Astrocyte (in vitro differentiated cells and primary cell): Measurements from ENCODE around the gene MNAT1. TPM values are rescaled to one million over a fixed set of nuclear protein-coding genes. Genes with fewer than 3 reads are reported as not detected.
A peak's percentile ranks its signal among the peaks of the same experiment; 100 is the strongest.

Experiments
- DNase-seq: peaks from one replicate; pipeline ENCODE4 v3.0.0-alpha.2; 2010; ENCODE audit warnings: low read depth
- FAIRE-seq: peaks from 2 replicates; lab custom pipeline; 2011; peaks lifted over from hg19 to GRCh38; lab: Jason Lieb, UNC
- H2AFZ ChIP-seq: 2 replicates; pipeline ENCODE4 v1.6.0; 2012; ENCODE audit warnings: low read depth, low read length, inconsistent platforms
- H3K27ac ChIP-seq: 2 replicates; pipeline ENCODE4 v1.5.1; 2011; ENCODE audit warnings: low read depth, low read length, inconsistent platforms
- H3K27me3 ChIP-seq: 2 replicates; pipeline ENCODE4 v1.6.0; 2011; ENCODE audit warnings: low read length, inconsistent platforms; ENCODE audit not compliant: insufficient read depth
- H3K36me3 ChIP-seq: 2 replicates; pipeline ENCODE4 v1.5.1; 2011; ENCODE audit warnings: low read length, inconsistent platforms; ENCODE audit not compliant: insufficient read depth
- H3K4me1 ChIP-seq: 2 replicates; pipeline ENCODE4 v1.5.1; 2011; ENCODE audit warnings: low read length, inconsistent platforms; ENCODE audit not compliant: insufficient read depth
- H3K4me2 ChIP-seq: 2 replicates; pipeline ENCODE4 v1.6.0; 2012; ENCODE audit warnings: low read length, inconsistent platforms
- H3K4me3 ChIP-seq: 2 replicates; pipeline ENCODE4 v1.5.1; 2011; ENCODE audit warnings: low read depth, mild to moderate bottlenecking, low read length, inconsistent platforms; ENCODE audit not compliant: insufficient read depth
- H3K79me2 ChIP-seq: 2 replicates; pipeline ENCODE4 v1.6.0; 2012; ENCODE audit warnings: mild to moderate bottlenecking, low read length, inconsistent platforms; ENCODE audit not compliant: insufficient read depth
- H3K9ac ChIP-seq: 2 replicates; pipeline ENCODE4 v1.6.0; 2012; ENCODE audit warnings: mild to moderate bottlenecking, low read length, inconsistent platforms
- H3K9me3 ChIP-seq: 2 replicates; pipeline ENCODE4 v1.5.1; 2012; ENCODE audit warnings: low read depth, mild to moderate bottlenecking, low read length, inconsistent platforms; ENCODE audit not compliant: insufficient read depth
- H4K20me1 ChIP-seq: 2 replicates; pipeline ENCODE4 v1.6.0; 2012; ENCODE audit warnings: low read length, inconsistent platforms; ENCODE audit not compliant: insufficient read depth
- H3K27ac Mint-ChIP-seq: one replicate; pipeline ENCODE4 v1.8.0; 2021; ENCODE audit warnings: mild to moderate bottlenecking, mixed read lengths; ENCODE audit not compliant: unreplicated experiment
- H3K27me3 Mint-ChIP-seq: one replicate; pipeline ENCODE4 v1.8.0; 2021; ENCODE audit warnings: low read depth, mixed read lengths; ENCODE audit not compliant: unreplicated experiment
- H3K36me3 Mint-ChIP-seq: one replicate; pipeline ENCODE4 v1.8.0; 2021; ENCODE audit warnings: low read depth, mixed read lengths; ENCODE audit not compliant: unreplicated experiment
- H3K4me1 Mint-ChIP-seq: one replicate; pipeline ENCODE4 v1.8.0; 2021; ENCODE audit warnings: low read depth, mixed read lengths; ENCODE audit not compliant: unreplicated experiment
- H3K4me3 Mint-ChIP-seq: one replicate; pipeline ENCODE4 v1.8.0; 2021; ENCODE audit warnings: mild to moderate bottlenecking, moderate library complexity, mixed read lengths; ENCODE audit not compliant: unreplicated experiment
- H3K9me3 Mint-ChIP-seq: one replicate; pipeline ENCODE4 v1.8.0; 2021; ENCODE audit warnings: mild to moderate bottlenecking, mixed read lengths; ENCODE audit not compliant: unreplicated experiment
- EZH2 ChIP-seq: IDR thresholded peaks from 2 replicates; pipeline ENCODE4 v1.6.1; 2012; ENCODE audit warnings: mild to moderate bottlenecking, low read length, inconsistent platforms; ENCODE audit not compliant: insufficient read depth
- total RNA-seq: library from RNA; stranded (reverse); gene quantifications from 2 replicates; pipeline ENCODE4 v1.2.1, GENCODE V29; 2021
- TF ChIP-seq, protein P1 (sequence below): IDR thresholded peaks from 2 replicates; pipeline ENCODE4 v1.5.1; 2011; ENCODE audit warnings: low read depth, mild to moderate bottlenecking, inconsistent platforms, low read length, moderate library complexity; ENCODE audit not compliant: insufficient read depth

The MNAT1 gene
- total RNA-seq, 1 donor from 2014 or later, result 36.0 TPM

DNA sequence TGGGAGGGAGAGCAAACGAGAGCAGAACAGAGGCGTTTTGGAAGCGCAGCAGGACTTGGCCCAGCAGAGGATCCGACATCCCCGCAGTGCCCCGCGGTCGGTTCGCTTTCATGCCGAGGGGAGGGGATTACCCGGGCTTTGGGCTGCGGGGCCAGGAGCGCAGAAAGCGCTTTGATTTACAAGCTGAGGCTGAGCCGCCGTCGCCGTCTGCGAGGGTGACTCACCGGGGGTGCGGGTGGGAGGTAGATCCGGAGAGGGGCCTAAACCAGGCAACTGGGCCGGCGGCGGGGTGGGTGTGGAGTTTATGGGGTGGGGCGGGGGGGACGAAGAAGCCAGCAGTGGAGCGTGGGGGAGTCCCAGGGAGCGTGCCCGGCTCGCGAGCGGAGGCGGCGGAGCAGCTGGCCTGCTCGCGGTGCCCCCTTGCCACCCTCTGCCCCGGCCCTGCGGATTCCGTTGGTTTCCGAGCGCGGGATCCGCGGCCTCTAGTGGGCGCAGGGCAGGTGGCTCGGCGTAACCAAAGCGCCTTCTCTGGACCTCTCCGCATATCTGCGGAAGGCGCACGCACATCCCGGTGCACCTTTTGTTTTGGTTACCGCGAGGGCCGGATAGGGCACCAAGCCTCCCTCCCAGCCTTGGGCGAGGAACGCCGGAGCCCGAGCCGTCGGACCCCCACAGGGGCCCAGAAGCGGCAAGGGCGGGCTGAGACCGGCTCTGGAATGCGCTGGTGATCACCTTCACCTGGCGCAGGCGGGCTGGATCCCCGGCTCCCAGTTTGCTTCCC, 13.0 kb upstream of the MNAT1 start:
- no peaks in the 10 kb centered on the region for H3K27me3 Mint-ChIP-seq
- peaks cover 46% of the 10 kb centered on the region for H4K20me1 ChIP-seq
- peaks cover 16% of the 10 kb centered on the region for H3K36me3 ChIP-seq
- H3K27me3 ChIP-seq, result no peaks in the 10 kb centered on the region
- H3K4me3 ChIP-seq, result peak overlapping the region; percentile 89
- peak overlapping the region; percentile 75 for H2AFZ ChIP-seq
- TF ChIP-seq, protein P1, sequence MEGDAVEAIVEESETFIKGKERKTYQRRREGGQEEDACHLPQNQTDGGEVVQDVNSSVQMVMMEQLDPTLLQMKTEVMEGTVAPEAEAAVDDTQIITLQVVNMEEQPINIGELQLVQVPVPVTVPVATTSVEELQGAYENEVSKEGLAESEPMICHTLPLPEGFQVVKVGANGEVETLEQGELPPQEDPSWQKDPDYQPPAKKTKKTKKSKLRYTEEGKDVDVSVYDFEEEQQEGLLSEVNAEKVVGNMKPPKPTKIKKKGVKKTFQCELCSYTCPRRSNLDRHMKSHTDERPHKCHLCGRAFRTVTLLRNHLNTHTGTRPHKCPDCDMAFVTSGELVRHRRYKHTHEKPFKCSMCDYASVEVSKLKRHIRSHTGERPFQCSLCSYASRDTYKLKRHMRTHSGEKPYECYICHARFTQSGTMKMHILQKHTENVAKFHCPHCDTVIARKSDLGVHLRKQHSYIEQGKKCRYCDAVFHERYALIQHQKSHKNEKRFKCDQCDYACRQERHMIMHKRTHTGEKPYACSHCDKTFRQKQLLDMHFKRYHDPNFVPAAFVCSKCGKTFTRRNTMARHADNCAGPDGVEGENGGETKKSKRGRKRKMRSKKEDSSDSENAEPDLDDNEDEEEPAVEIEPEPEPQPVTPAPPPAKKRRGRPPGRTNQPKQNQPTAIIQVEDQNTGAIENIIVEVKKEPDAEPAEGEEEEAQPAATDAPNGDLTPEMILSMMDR, result no peak
- TF ChIP-seq EZH2, result no peak
- H3K9ac ChIP-seq, result peak overlapping the region; percentile 97
- no peaks in the 10 kb centered on the region for H3K9me3 Mint-ChIP-seq
- peak overlapping the region; percentile 92 for H3K27ac Mint-ChIP-seq
- H3K36me3 Mint-ChIP-seq, result no peaks in the 10 kb centered on the region
- no peaks in the 10 kb centered on the region for H3K9me3 ChIP-seq
- H3K4me1 Mint-ChIP-seq, result peaks cover 11% of the 10 kb centered on the region
- H3K4me3 Mint-ChIP-seq, result peak overlapping the region; percentile 98
- H3K79me2 ChIP-seq, result peaks cover 66% of the 10 kb centered on the region
- FAIRE-seq, result no peak
- peak; percentile 71 for DNase-seq
- H3K27ac ChIP-seq, result peak overlapping the region; percentile 68
- H3K4me2 ChIP-seq, result peak overlapping the region; percentile 99
- H3K4me1 ChIP-seq, result peaks cover 14% of the 10 kb centered on the region

- no peaks in the 10 kb centered on the region for H3K9me3 Mint-ChIP-seq
- peaks cover 63% of the 10 kb centered on the region for H3K79me2 ChIP-seq
- DNase-seq (no peak), FAIRE-seq (no peak)
- H3K36me3 ChIP-seq, result peaks cover 16% of the 10 kb centered on the region
- TF ChIP-seq, protein P1, result no peak
- no peak for TF ChIP-seq EZH2
- H3K4me3 ChIP-seq, result peak overlapping the region; percentile 89
- no peaks in the 10 kb centered on the region for H3K27me3 Mint-ChIP-seq
- no peaks in the 10 kb centered on the region for H3K9me3 ChIP-seq
- H3K27ac Mint-ChIP-seq, result peak overlapping the region; percentile 80
- peak overlapping the region; percentile 68 for H3K27ac ChIP-seq
- peaks cover 14% of the 10 kb centered on the region for H3K4me1 ChIP-seq
- H3K4me1 Mint-ChIP-seq, result peaks cover 11% of the 10 kb centered on the region
- H4K20me1 ChIP-seq, result peaks cover 46% of the 10 kb centered on the region
- peak overlapping the region; percentile 97 for H3K9ac ChIP-seq
- peak overlapping the region; percentile 75 for H2AFZ ChIP-seq
- H3K27me3 ChIP-seq, result no peaks in the 10 kb centered on the region
- H3K4me2 ChIP-seq, result peak overlapping the region; percentile 99
- H3K36me3 Mint-ChIP-seq, result no peaks in the 10 kb centered on the region
- peak overlapping the region; percentile 98 for H3K4me3 Mint-ChIP-seq
Observed at GRCh38 chr14:60722107-60722356, 12.5 kb upstream of the MNAT1 start.
